ENCODE measurements around the gene SPG7.
"Not testable (repeated sequence)": the region's sequence is repeated elsewhere in the genome, so short reads cannot be mapped to it uniquely, and the experiment has no call there.

The SPG7 gene

GRCh38 chr16:89564476-89565255 lies 56.5 kb downstream of the SPG7 start:
- DNase-seq (ENCODE audit: low read depth), result no peak

DNA sequence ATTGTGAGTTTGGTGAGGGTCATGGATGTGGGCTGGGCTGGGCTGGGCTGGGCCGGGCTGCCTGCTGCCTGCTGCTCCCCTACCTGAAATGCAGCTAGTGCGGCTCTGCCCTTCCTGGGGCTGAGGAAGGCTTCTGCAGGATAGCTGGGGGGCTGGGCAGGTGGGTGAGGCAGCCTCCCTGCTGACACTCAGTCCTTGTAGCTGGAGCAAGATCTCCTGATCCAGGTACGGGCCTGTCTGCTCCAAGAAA lies 57.0 kb downstream of the SPG7 start:
- no peak for DNase-seq (ENCODE audit: low read depth)

- DNase-seq (ENCODE audit: low read depth), result no peak
These were observed 57.5 kb downstream of the SPG7 start for GRCh38 chr16:89565506-89566372.

GRCh38 chr16:89567656-89568594 lies 59.7 kb downstream of the SPG7 start:
- DNase-seq (ENCODE audit: low read depth), result no peak

GRCh38 chr16:89569506-89570341 lies 61.5 kb downstream of the SPG7 start:
- DNase-seq (ENCODE audit: low read depth), result no peak

GRCh38 chr16:89570342-89570923 lies 62.2 kb downstream of the SPG7 start:
- DNase-seq (ENCODE audit: low read depth), result no peak

DNA sequence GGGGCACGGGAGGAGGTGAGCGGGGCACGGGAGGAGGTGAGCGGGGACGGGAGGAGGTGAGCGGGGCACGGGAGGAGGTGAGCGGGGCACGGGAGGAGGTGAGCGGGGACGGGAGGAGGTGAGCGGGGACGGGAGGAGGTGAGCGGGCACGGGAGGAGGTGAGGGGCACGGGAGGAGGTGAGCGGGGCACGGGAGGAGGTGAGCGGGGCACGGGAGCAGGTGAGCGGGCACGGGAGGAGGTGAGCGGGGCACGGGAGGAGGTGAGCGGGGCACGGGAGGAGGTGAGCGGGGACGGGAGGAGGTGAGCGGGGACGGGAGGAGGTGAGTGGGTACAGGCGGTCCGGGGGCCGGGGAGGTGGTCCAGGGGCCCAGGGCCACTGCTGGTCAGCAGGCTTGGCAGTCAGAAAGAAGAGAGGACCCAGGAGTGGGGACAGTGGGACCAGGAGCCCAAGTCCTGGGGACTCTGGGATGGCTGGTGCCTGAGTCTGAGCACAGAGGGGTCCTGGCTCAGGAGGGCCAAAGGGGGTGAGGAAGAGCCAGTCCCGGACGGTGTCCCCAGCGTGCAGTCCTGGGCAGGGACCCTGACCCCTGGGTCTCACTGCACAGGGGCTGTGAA lies 62.9 kb downstream of the SPG7 start:
- not testable (repeated sequence) for DNase-seq (ENCODE audit: low read depth)

- DNase-seq (ENCODE audit: low read depth), result no peak
These were observed 63.4 kb downstream of the SPG7 start for GRCh38 chr16:89571636-89572035.

GRCh38 chr16:89572073-89572484 lies 63.9 kb downstream of the SPG7 start:
- no peak for DNase-seq (ENCODE audit: low read depth)

DNA sequence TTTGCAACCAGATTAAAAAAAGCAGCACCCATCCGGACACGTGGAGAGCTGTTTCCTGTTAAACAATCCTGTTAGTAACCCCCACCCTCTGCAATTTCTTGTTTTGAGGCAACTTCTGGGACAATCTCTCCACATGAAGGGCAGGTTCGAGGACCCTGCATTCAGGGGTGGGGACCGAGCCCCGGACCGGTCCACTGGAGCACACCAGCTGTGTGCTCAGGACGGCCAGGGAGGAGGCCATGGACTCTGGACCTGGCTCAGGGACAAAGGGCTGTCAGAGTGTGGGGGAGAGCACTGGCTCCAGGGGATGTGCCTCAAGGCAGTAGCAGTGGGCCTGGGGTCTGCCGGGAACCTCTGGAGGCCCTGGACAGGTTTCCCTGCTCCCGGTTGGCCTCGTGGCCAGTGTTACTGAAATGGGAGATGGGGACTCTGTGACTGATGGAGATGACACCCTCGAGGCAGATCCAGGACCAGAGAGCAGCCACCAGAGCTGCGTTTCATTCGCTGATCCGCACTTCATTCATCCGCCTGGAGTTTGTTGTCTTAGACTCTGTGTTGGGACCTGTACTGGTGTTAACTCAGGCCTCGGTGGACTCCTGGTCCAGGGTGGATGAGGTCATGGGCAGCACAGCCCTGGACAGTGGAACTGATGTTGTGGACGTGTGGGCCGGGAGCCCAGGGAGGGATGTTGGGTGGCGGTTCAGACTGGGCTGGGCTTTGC lies 64.4 kb downstream of the SPG7 start:
- DNase-seq (ENCODE audit: low read depth), result no peak

DNA sequence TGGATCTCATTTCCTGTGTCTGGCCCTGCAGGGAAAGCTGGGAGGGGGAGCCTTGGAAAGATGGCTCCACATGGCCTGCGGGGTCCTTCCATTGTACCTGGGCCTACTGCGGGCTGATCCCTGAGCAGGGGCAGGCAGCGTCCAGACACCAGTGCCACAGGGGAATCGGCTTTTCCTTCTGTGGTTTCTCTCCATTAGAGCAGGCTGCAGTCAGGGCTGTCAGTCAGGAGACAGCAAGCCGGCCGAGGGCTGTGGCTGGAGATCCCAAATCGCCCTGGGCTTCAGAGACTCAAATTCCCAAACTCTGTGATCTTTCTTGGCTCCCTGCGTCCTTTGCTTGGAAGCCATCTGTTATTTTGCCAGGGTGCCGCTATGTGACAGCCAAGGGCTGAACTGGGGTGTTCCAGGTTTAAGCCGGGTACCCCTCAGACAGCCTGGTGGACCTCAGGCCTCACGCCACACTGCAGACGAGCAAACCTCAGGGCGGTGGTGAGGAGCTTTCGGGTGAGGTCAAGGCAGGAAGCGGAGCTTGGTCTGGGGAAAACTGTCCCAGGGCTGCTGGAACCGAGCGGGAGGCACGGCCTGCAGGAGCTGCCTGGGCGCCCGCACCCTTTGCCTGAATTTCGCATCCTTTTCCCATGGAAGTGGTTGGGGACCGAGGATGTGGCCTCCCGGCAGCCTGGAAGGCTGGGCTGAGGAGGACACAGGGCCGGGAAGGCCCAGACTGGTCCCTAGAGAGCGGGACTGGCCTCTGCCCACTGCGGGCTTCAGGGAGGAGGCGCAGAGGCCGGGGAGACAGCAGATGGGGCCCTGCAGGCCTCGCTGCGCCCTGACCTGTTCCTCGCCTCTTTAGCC lies 65.8 kb downstream of the SPG7 start:
- DNase-seq (ENCODE audit: low read depth), result no peak

- no peak for DNase-seq (ENCODE audit: low read depth)
These were observed 66.6 kb downstream of the SPG7 start for GRCh38 chr16:89574681-89575246.

GRCh38 chr16:89575247-89576152 lies 67.3 kb downstream of the SPG7 start, which contains the start of gene CPNE7:
Gene CPNE7 (plus strand): TSS chr16:89575758. CDS start chr16:89575898, 140 bp downstream.
- no peak for DNase-seq (ENCODE audit: low read depth)

GRCh38 chr16:89576153-89577054 lies 68.2 kb downstream of the SPG7 start:
- DNase-seq (ENCODE audit: low read depth), result no peak

GRCh38 chr16:89577055-89577759 lies 69.0 kb downstream of the SPG7 start:
- no peak for DNase-seq (ENCODE audit: low read depth)

DNA sequence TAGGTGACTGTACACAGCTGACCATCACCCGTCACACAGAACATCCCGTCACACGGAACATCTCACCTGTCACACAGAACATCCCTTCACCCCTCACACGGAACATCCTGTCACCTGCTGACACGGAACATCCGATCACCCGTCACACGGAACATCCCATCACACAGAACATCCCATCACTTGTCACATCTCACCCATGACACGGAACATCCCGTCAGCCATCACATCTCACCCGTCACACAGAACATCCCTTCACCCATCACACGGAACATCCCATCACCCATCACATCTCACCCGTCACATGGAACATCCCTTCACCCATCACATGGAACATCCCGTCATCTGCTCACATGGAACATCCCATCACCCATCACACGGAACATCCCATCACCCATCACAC lies 71.1 kb downstream of the SPG7 start:
- DNase-seq (ENCODE audit: low read depth), result no peak
